ENCODE measurements around the gene BMP2K. TPM values are rescaled to one million over a fixed set of nuclear protein-coding genes. Genes with fewer than 3 reads are reported as not detected.

The BMP2K gene
- polyA plus RNA-seq, 1 donor (not counting 4 experiments of a cell fraction or from before 2014, with no cell fraction given), result 35.4 TPM

GRCh38 chr4:78811034-78811433, 34.9 kb downstream of the BMP2K start:
- no peak overlapping the region for H3K27ac ChIP-seq (ENCODE audit: control insufficient read depth, insufficient read depth, low read length)
- H3K9me1 ChIP-seq (ENCODE audit: control insufficient read depth, extremely low read depth, insufficient read depth, low read length), result no peaks in the 10 kb centered on the region
- H3K27me3 ChIP-seq (ENCODE audit: control insufficient read depth, extremely low read depth, insufficient read depth, low read length), result no peaks in the 10 kb centered on the region
- no peaks in the 10 kb centered on the region for H4K20me1 ChIP-seq (ENCODE audit: control insufficient read depth, extremely low read depth, insufficient read depth, low read length)
- dilution Hi-C loops (cut with MboI; ENCODE audit: extremely low pct_ligation_motif_present, low sequenced_read_pairs), result no loop called here
- H3K9me3 ChIP-seq (ENCODE audit: control insufficient read depth, low read depth, low read length), result peaks cover 3% of the 10 kb centered on the region
- H3K4me3 ChIP-seq (ENCODE audit: control insufficient read depth in 2 of 3, extremely low read depth in 1 of 3, insufficient read depth in 2 of 3, low read depth in 1 of 3, low read length in 3 of 3), result no peak overlapping the region
- FAIRE-seq, result no peak
- H3K36me3 ChIP-seq (ENCODE audit: control insufficient read depth in 2 of 2, extremely low read depth in 1 of 2, insufficient read depth in 2 of 2, low read length in 2 of 2), result no peaks in the 10 kb centered on the region
- no peaks in the 10 kb centered on the region for H3K4me1 ChIP-seq (ENCODE audit: control insufficient read depth, extremely low read depth, insufficient read depth, low read length)
- no peak overlapping the region for H2AFZ ChIP-seq (ENCODE audit: control insufficient read depth, low read length)
- no peak for DNase-seq (ENCODE audit: low read depth, low spot score)
- no peak overlapping the region for H3K4me2 ChIP-seq (ENCODE audit: control insufficient read depth, extremely low read depth, insufficient read depth, low read depth, low read length)
- H3K9ac ChIP-seq (ENCODE audit: control insufficient read depth, extremely low read depth, insufficient read depth, low read length), result no peak overlapping the region
- H3K79me2 ChIP-seq (ENCODE audit: control insufficient read depth, insufficient read depth, low read length), result peaks cover 67% of the 10 kb centered on the region
- TF ChIP-seq EZH2 (IDR thresholded peaks at IDR 0.05; ENCODE audit: low read length) (no peak), CTCF (optimal IDR thresholded peaks at IDR 0.05 in 1 of 3, IDR thresholded peaks at IDR 0.05 in 1 of 3, conservative IDR thresholded peaks at IDR 0.05 in 1 of 3; ENCODE audit: extremely low read depth in 1 of 3, insufficient read depth in 2 of 3, low read length in 3 of 3) (no peak)

- Histone ChIP-seq H3K4me1 (ENCODE audit: control insufficient read depth, extremely low read depth, insufficient read depth, low read length) (no peaks in the 10 kb centered on the region), H3K9ac (ENCODE audit: control insufficient read depth, extremely low read depth, insufficient read depth, low read length) (no peak overlapping the region), H3K79me2 (ENCODE audit: control insufficient read depth, insufficient read depth, low read length) (peaks cover 42% of the 10 kb centered on the region), H3K4me2 (ENCODE audit: control insufficient read depth, extremely low read depth, insufficient read depth, low read depth, low read length) (no peak overlapping the region), H3K9me3 (ENCODE audit: control insufficient read depth, low read depth, low read length) (no peaks in the 10 kb centered on the region), H4K20me1 (ENCODE audit: control insufficient read depth, extremely low read depth, insufficient read depth, low read length) (peaks cover 4% of the 10 kb centered on the region), H3K4me3 (ENCODE audit: control insufficient read depth in 2 of 3, extremely low read depth in 1 of 3, insufficient read depth in 2 of 3, low read depth in 1 of 3, low read length in 3 of 3) (no peak overlapping the region), H3K27ac (ENCODE audit: control insufficient read depth, insufficient read depth, low read length) (no peak overlapping the region), H3K27me3 (ENCODE audit: control insufficient read depth, extremely low read depth, insufficient read depth, low read length) (no peaks in the 10 kb centered on the region), H3K36me3 (ENCODE audit: control insufficient read depth in 2 of 2, extremely low read depth in 1 of 2, insufficient read depth in 2 of 2, low read length in 2 of 2) (no peaks in the 10 kb centered on the region), H2AFZ (ENCODE audit: control insufficient read depth, low read length) (no peak overlapping the region), H3K9me1 (ENCODE audit: control insufficient read depth, extremely low read depth, insufficient read depth, low read length) (peaks cover 2% of the 10 kb centered on the region)
- no peak for FAIRE-seq
- dilution Hi-C loops (cut with MboI; ENCODE audit: extremely low pct_ligation_motif_present, low sequenced_read_pairs), result no loop called here
- TF ChIP-seq CTCF (optimal IDR thresholded peaks at IDR 0.05 in 1 of 3, IDR thresholded peaks at IDR 0.05 in 1 of 3, conservative IDR thresholded peaks at IDR 0.05 in 1 of 3; ENCODE audit: extremely low read depth in 1 of 3, insufficient read depth in 2 of 3, low read length in 3 of 3) (no peak), EZH2 (IDR thresholded peaks at IDR 0.05; ENCODE audit: low read length) (no peak)
- DNase-seq (ENCODE audit: low read depth, low spot score), result no peak
Measured at GRCh38 chr4:78818530-78819079, 42.5 kb downstream of the BMP2K start.
